GM19395 (cell line): Measurements from ENCODE around the gene NAPSA.
"Not testable (repeated sequence)": the region's sequence is repeated elsewhere in the genome, so short reads cannot be mapped to it uniquely, and the experiment has no call there.

Source experiments
- ATAC-seq: cut with Tn5 transposase; IDR thresholded peaks from one replicate; pipeline ENCODE4 v1.9.1; 2021; ENCODE audit warnings: mild to moderate bottlenecking, moderate library complexity; ENCODE audit not compliant: unreplicated experiment

Gene NAPSA

GRCh38 chr19:50365434-50366306 lies at the start of gene NAPSA:
Gene NAPSA (minus strand): TSS chr19:50365639. CDS start chr19:50365621, 18 bp downstream.
- no peak for ATAC-seq

- ATAC-seq: no peak
These were observed 48.1 kb upstream of the NAPSA start for GRCh38 chr19:50413531-50413930.

GRCh38 chr19:50413096-50413495 lies 47.7 kb upstream of the NAPSA start:
- ATAC-seq: no peak

- no peak for ATAC-seq
These were observed 47.0 kb upstream of the NAPSA start for GRCh38 chr19:50412419-50412818.

DNA sequence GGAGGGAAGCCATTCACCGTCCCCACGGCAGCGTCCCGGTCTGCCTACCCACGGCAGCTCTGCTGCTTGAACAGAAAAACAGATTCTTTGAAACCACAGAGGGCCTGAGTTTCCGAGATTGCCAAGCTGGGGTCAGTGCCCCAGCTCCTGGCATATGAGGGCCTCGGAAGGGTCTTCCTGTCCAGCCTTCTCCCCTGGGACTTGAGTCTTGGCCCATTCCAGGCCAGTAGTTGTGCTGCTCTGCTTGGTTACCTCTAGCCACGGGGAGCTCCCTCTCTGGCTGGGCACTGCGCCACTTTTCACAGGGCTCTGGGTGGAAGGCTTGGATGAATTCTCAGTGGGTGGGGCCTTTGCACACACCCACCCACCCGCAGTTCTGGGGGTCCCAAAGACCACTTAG lies 44.7 kb upstream of the NAPSA start:
- no peak for ATAC-seq

DNA sequence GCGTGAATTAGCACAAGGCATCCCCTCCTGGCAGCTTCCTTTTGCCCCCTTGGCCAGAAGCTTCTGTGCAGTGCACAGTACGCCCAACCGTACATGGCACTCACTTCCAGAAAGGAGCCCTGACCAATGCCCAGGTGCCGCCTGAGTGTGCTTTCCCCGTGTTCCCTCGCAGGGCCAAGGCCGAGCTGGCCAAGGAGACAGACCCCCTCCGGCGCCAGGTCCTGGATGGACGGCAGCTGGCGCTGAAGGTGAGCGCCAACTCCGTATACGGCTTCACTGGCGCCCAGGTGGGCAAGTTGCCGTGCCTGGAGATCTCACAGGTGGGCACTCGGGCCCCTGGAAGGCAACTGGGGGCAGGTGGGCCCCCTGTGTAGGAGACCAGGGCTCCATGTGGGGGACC lies 43.9 kb upstream of the NAPSA start:
- ATAC-seq: no peak

DNA sequence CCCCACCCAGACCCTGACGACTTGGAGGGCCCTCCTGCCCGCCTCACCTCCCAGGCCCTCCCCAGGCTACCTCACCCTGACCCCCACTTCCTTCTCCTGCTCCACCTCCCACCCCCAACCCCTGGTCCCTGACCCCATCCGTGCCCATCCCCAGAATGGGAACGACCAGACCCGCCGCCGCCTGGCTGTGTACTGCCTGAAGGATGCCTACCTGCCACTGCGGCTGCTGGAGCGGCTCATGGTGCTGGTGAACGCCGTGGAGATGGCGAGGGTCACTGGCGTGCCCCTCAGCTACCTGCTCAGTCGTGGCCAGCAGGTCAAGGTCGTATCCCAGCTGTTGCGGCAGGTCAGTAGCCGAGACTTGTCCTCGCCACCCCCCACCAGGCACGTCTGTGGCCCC lies 41.4 kb upstream of the NAPSA start:
- ATAC-seq: no peak

GRCh38 chr19:50406156-50406820 lies 40.8 kb upstream of the NAPSA start:
- no peak for ATAC-seq

- no peak for ATAC-seq
These were observed 37.3 kb upstream of the NAPSA start for GRCh38 chr19:50402544-50403301.

- no peak for ATAC-seq
These were observed 36.4 kb upstream of the NAPSA start for GRCh38 chr19:50401605-50402450.

GRCh38 chr19:50399368-50399745 lies 33.9 kb upstream of the NAPSA start:
- ATAC-seq: no peak

GRCh38 chr19:50398675-50399367 lies 33.4 kb upstream of the NAPSA start:
- no peak for ATAC-seq

DNA sequence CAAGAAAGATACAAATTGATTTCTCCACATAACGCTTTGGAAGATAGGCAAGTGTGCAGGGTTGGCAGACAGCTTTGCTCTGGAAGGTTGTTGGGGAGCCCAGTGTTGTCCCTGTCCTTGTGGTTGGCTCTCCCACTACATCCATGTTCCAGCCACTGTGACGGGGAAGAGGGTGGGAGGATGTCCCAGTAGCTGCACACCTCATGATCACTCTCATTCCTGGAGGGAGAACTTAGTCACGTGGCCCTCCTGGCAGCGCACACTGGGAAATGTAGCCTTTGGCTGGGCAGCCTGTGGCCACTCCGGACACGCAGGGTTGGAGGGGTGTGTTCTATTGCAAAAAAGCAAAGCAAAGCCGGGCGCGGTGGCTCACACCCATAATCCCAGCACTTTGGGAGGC lies 28.6 kb upstream of the NAPSA start:
- no peak for ATAC-seq

DNA sequence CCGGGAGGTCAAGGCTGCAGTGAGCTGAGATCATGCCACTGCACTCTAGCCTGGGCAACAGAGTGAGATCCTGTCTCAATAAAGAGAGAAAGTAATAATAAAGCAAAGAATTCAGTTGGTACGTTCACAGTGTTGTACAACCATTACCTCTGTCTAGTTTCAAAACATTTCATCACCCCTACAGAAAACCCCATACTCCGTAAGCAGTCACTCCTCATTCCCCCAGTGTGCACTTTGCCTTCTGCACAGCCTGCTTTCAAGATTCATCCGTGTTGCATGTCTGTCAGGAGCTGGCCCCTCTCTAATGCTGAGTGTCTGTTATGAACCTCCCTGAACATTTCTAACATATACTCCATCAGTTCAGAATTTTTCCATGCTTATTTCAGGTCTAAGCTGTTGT lies 28.1 kb upstream of the NAPSA start:
- ATAC-seq: no peak

GRCh38 chr19:50392759-50393158 lies 27.3 kb upstream of the NAPSA start:
- no peak for ATAC-seq

DNA sequence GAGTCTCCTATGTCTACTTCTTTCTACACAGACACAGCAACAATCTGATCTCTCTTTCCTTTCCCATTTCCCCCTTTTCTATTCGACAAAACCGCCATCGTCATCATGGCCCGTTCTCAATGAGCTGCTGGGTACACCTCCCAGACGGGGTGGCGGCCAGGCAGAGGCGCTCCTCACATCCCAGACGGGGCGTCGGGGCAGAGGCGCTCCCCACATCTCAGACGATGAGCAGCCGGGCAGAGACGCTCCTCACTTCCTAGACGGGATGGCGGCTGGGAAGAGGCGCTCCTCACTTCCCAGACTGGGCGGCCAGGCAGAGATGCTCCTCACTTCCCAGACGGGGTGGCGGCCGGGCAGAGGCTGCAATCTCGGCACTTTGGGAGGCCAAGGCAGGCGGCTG lies 25.5 kb upstream of the NAPSA start:
- ATAC-seq: not testable (repeated sequence)

DNA sequence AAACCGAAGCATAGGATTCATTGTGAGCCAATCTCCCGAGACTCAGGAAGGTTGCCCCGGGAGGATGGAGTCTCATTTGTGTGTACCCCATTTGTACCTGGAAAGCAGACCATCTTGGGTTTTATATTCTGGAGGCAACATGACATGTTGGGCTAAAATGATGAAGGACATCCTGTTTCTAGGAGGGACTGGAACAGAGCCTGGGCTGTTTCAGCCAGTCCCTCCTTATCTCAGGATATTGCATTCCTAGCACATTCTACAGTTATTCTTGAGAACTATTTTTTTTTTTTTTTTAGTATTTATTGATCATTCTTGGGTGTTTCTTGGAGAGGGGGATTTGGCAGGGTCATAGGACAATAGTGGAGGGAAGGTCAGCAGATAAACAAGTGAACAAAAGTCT lies 24.9 kb upstream of the NAPSA start:
- ATAC-seq: not testable (repeated sequence)

DNA sequence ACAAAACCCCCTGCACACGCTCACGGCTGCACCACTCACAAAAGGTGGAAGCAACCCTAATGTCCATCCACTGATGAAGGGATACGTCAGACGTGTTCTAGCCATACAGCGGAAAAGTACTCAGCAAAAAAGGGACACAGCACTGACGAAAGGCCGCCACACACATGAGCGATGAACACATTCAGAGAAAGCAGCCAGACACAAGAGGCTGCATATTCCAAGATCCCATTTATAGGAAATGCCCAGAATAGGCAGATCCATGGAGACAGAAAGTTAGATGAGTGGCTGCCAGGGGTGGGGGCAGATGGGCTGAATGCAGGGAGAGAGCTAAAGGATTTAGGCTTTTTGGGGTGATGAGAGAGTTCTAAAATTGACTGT lies 22.4 kb upstream of the NAPSA start:
- ATAC-seq: no peak

DNA sequence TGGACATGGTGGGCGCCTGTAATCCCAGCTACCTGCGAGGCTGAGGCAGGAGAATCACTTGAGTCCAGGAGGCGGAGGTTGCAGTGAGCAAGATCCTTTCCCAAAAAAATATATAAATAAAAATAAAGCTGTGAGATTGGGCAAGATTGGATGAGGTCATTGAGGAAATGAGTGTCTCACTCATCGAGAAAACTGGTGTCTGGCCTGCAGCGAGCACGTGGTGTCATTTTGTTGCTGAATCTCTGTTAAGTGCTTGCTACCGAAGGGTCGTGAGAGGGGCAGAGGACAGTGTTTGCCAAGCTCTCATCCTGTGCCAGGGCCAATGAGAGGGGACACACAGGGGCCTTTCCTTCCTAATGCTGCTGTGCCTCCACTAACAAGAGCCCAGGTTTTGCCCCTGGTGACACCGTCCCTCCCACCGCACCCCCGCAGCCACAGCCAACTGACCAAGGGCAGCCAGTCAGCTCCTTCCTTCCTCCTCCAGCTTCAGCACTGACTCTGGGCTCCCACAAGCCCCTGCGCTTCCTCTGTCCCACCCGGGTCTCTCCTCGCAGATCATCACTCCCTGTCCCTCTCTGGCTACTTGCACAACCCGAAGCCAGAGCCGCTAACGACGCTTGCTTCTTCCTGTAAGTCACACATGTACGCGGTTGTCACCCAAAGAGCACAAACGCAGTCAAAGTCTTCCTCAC lies 21.9 kb upstream of the NAPSA start:
- ATAC-seq: no peak
